ENCODE measurements around the gene UBAC2. TPM values are rescaled to one million over a fixed set of nuclear protein-coding genes. Genes with fewer than 3 reads are reported as not detected.

Gene UBAC2
- total and polyA plus RNA-seq, 2 of the 4 experiments (the other 2 are of a cell fraction): 20.8 to 36.3 TPM

- Histone ChIP-seq H3K4me2 (ENCODE audit: low read depth, low read length) (peak overlapping the region; percentile 52; the same call in 1 of the 2 replicates), H2AK5ac (ENCODE audit: low read depth, low read length) (peak overlapping the region; percentile 3; the same call in 1 of the 2 replicates), H3K36me3 (ENCODE audit: control insufficient read depth, insufficient read depth, low read length) (peaks cover 5% of the 10 kb centered on the region), H3K9me3 (ENCODE audit: control insufficient read depth, insufficient read depth, low read length) (no peaks in the 10 kb centered on the region), H3K9ac (ENCODE audit: low read depth, low read length) (no peak overlapping the region), H2BK15ac (ENCODE audit: low read depth, low read length) (no peak overlapping the region), H2BK20ac (ENCODE audit: low read depth, low read length) (peak overlapping the region; percentile 3; the same call in 1 of the 2 replicates), H3K56ac (ENCODE audit: extremely low read depth, insufficient read depth, low read length) (no peak overlapping the region), H3K23ac (ENCODE audit: low read depth, low read length) (0 out of 2 replicates have a peak overlapping the region, but pooled peaks have one; percentile 1), H3K14ac (replicated peaks; ENCODE audit: low read depth, low read length) (peak overlapping the region; percentile 10; the same call in 1 of the 2 replicates), H3K9me1 (ENCODE audit: insufficient read depth, low read length) (peaks cover 24% of the 10 kb centered on the region), H3K27ac (ENCODE audit: insufficient read depth, low read length) (peak overlapping the region; percentile 28), H3K4me3 (ENCODE audit: insufficient read depth, low read depth, low read length) (no peak overlapping the region), H3K18ac (ENCODE audit: low read depth, low read length) (no peak overlapping the region; the same call in 1 of the 2 replicates), H3K4ac (ENCODE audit: low read depth, low read length) (peak overlapping the region; percentile 27; the same call in 1 of the 2 replicates), H4K8ac (ENCODE audit: low read depth in 2 of 2, low read length in 2 of 2) (peak overlapping the region in 1 of 2 experiments; percentile 6; a peak in 1 of 4 replicates), H2BK120ac (ENCODE audit: low read depth, low read length) (no peak overlapping the region), H2AFZ (replicated peaks; ENCODE audit: low read length, poor library complexity) (no peak overlapping the region), H3K27me3 (ENCODE audit: control insufficient read depth, insufficient read depth, low read length) (no peaks in the 10 kb centered on the region), H4K20me1 (ENCODE audit: insufficient read depth, low read length) (peaks cover 36% of the 10 kb centered on the region), H3K79me1 (ENCODE audit: low read depth in 1 of 2, low read length in 2 of 2) (peaks cover 0 to 16% of the 10 kb centered on the region in 2 experiments; a peak in 2 of 4 replicates), H4K91ac (ENCODE audit: insufficient read depth, low read depth, low read length) (no peak overlapping the region), H2BK5ac (ENCODE audit: low read depth, low read length, poor library complexity, severe bottlenecking) (peak overlapping the region; percentile 34), H2AK9ac (replicated peaks; ENCODE audit: low read depth, low read length, poor library complexity) (no peak overlapping the region), H4K5ac (ENCODE audit: low read depth, low read length) (no peak overlapping the region), H3K4me1 (ENCODE audit: control insufficient read depth, insufficient read depth, low read length) (peaks cover 17% of the 10 kb centered on the region)
- no TSS peak for BruUV-seq (replicated peaks)
- intact Hi-C loops (cut with micrococcal nuclease): no loop called here
- ChIA-PET POLR2A (ENCODE audit: unreplicated experiment) (no interaction called here), CTCF (interaction anchor here (0.5 kb wide), 1 partner anchor 18 kb away, joined by 4 read pairs; no protein-coding TSS in a partner anchor)
- in situ Hi-C loops (cut with MboI; ENCODE audit: low sequenced_read_pairs): no loop called here
- DNase-seq (peak; percentile 91), ATAC-seq (ENCODE audit: low read depth) (peak; percentile 87)
- WGBS, 2 experiments (ENCODE audit: extremely low coverage in 2 of 2, insufficient read length in 1 of 2): 100% methylated on average over 1 of the region's 8 CpGs; no CpG with 5 or more reads in 1 of the 2 experiments
- dilution Hi-C loops (cut with HindIII; ENCODE audit: low sequenced_read_pairs, unreplicated experiment): no loop called here
- no peak for TF ChIP-seq CEBPB (IDR thresholded peaks at IDR 0.05; ENCODE audit: low read depth, low read length)
- peak; percentile 15; the same call in 1 of the 2 replicates for TF ChIP-seq SMC3 (IDR thresholded peaks at IDR 0.05; ENCODE audit: low read depth, low read length)
- no peak for TF ChIP-seq RFX5 (IDR thresholded peaks at IDR 0.05; ENCODE audit: low read depth, low read length)
- no peak for TF ChIP-seq RCOR1 (IDR thresholded peaks at IDR 0.05; ENCODE audit: insufficient replicate concordance, low read length)
- no peak for TF ChIP-seq CHD1 (IDR thresholded peaks at IDR 0.05; ENCODE audit: low read depth, low read length)
- no peak for TF ChIP-seq POLR2A (IDR thresholded peaks at IDR 0.05; ENCODE audit: low read depth, low read length)
- peak; percentile 17; the same call in 1 of the 2 replicates for TF ChIP-seq RAD21 (IDR thresholded peaks at IDR 0.05; ENCODE audit: low read length)
- TF ChIP-seq BHLHE40 (IDR thresholded peaks at IDR 0.05; ENCODE audit: low read depth, low read length): peak; percentile 84
- TF ChIP-seq, protein P1, sequence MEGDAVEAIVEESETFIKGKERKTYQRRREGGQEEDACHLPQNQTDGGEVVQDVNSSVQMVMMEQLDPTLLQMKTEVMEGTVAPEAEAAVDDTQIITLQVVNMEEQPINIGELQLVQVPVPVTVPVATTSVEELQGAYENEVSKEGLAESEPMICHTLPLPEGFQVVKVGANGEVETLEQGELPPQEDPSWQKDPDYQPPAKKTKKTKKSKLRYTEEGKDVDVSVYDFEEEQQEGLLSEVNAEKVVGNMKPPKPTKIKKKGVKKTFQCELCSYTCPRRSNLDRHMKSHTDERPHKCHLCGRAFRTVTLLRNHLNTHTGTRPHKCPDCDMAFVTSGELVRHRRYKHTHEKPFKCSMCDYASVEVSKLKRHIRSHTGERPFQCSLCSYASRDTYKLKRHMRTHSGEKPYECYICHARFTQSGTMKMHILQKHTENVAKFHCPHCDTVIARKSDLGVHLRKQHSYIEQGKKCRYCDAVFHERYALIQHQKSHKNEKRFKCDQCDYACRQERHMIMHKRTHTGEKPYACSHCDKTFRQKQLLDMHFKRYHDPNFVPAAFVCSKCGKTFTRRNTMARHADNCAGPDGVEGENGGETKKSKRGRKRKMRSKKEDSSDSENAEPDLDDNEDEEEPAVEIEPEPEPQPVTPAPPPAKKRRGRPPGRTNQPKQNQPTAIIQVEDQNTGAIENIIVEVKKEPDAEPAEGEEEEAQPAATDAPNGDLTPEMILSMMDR (conservative IDR thresholded peaks at IDR 0.05; ENCODE audit: low read depth, low read length): no peak
- TF ChIP-seq, protein P2, sequence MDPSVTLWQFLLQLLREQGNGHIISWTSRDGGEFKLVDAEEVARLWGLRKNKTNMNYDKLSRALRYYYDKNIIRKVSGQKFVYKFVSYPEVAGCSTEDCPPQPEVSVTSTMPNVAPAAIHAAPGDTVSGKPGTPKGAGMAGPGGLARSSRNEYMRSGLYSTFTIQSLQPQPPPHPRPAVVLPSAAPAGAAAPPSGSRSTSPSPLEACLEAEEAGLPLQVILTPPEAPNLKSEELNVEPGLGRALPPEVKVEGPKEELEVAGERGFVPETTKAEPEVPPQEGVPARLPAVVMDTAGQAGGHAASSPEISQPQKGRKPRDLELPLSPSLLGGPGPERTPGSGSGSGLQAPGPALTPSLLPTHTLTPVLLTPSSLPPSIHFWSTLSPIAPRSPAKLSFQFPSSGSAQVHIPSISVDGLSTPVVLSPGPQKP (IDR thresholded peaks at IDR 0.05; ENCODE audit: borderline replicate concordance, low read depth, low read length): no peak
- TF ChIP-seq FOS (IDR thresholded peaks at IDR 0.05; ENCODE audit: low read depth, low read length): peak; percentile 76
- TF ChIP-seq MAFK (IDR thresholded peaks at IDR 0.05; ENCODE audit: low read depth, low read length): peak; percentile 78
- peak; percentile 43 for TF ChIP-seq MAZ (IDR thresholded peaks at IDR 0.05; ENCODE audit: borderline replicate concordance, low read depth, low read length)
- TF ChIP-seq MXI1 (IDR thresholded peaks at IDR 0.05; ENCODE audit: borderline replicate concordance, low read depth, low read length): no peak
- TF ChIP-seq, protein P3, sequence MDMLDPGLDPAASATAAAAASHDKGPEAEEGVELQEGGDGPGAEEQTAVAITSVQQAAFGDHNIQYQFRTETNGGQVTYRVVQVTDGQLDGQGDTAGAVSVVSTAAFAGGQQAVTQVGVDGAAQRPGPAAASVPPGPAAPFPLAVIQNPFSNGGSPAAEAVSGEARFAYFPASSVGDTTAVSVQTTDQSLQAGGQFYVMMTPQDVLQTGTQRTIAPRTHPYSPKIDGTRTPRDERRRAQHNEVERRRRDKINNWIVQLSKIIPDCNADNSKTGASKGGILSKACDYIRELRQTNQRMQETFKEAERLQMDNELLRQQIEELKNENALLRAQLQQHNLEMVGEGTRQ (IDR thresholded peaks at IDR 0.05; ENCODE audit: low read depth, low read length): peak; percentile 89
Observed at GRCh38 chr13:99357131-99357596, 156.5 kb downstream of the UBAC2 start.

Data from IMR-90 (cell line).